ENCODE results near the gene KCNIP3.

KCNIP3 gene

GRCh38 chr2:95314598-95314963 is 17.4 kb downstream of the KCNIP3 start:
- no peak for DNase-seq (ENCODE audit: low read depth)

- no peak for DNase-seq (ENCODE audit: low read depth)
These were observed 17.9 kb downstream of the KCNIP3 start for GRCh38 chr2:95314964-95315611.

- DNase-seq (ENCODE audit: low read depth): no peak
These were observed 18.8 kb downstream of the KCNIP3 start for GRCh38 chr2:95315801-95316411.

- DNase-seq (ENCODE audit: low read depth): no peak
These were observed 19.4 kb downstream of the KCNIP3 start for GRCh38 chr2:95316466-95317122.

GRCh38 chr2:95317123-95317500 is 20.0 kb downstream of the KCNIP3 start:
- no peak for DNase-seq (ENCODE audit: low read depth)

- no peak for DNase-seq (ENCODE audit: low read depth)
These were observed 20.7 kb downstream of the KCNIP3 start for GRCh38 chr2:95317665-95318425.

GRCh38 chr2:95318431-95319220 is 21.5 kb downstream of the KCNIP3 start:
- no peak for DNase-seq (ENCODE audit: low read depth)

- DNase-seq (ENCODE audit: low read depth): no peak
These were observed 22.6 kb downstream of the KCNIP3 start for GRCh38 chr2:95319481-95320343.

- DNase-seq (ENCODE audit: low read depth): no peak
These were observed 23.2 kb downstream of the KCNIP3 start for GRCh38 chr2:95320344-95320712.

GRCh38 chr2:95320986-95321767 is 24.0 kb downstream of the KCNIP3 start:
- DNase-seq (ENCODE audit: low read depth): no peak

GRCh38 chr2:95323347-95324155 is 26.4 kb downstream of the KCNIP3 start:
- DNase-seq (ENCODE audit: low read depth): no peak

GRCh38 chr2:95325026-95325425 is 27.9 kb downstream of the KCNIP3 start:
- DNase-seq (ENCODE audit: low read depth): no peak

- no peak for DNase-seq (ENCODE audit: low read depth)
These were observed 28.7 kb downstream of the KCNIP3 start for GRCh38 chr2:95325590-95326432.

- no peak for DNase-seq (ENCODE audit: low read depth)
These were observed 29.4 kb downstream of the KCNIP3 start for GRCh38 chr2:95326433-95327140.

- no peak for DNase-seq (ENCODE audit: low read depth)
These were observed 30.7 kb downstream of the KCNIP3 start for GRCh38 chr2:95327861-95328260.

GRCh38 chr2:95328358-95329125 is 31.4 kb downstream of the KCNIP3 start:
- DNase-seq (ENCODE audit: low read depth): no peak

GRCh38 chr2:95329401-95329800 is 32.3 kb downstream of the KCNIP3 start:
- DNase-seq (ENCODE audit: low read depth): no peak

Data from activated T-helper 9 cell treated with anti-CD3 and anti-CD28 coated beads, Interleukin-2, amount 50 U/mL, for 16 hours (primary cell).